HG03469 (cell line): ENCODE data around the gene COL12A1.

ENCODE experiments used
- ATAC-seq: cut with Tn5 transposase; IDR thresholded peaks from one replicate; pipeline ENCODE4 v1.9.1; 2021; ENCODE audit warnings: mild to moderate bottlenecking, moderate library complexity, moderate number of reproducible peaks; ENCODE audit not compliant: unreplicated experiment

The COL12A1 gene

DNA sequence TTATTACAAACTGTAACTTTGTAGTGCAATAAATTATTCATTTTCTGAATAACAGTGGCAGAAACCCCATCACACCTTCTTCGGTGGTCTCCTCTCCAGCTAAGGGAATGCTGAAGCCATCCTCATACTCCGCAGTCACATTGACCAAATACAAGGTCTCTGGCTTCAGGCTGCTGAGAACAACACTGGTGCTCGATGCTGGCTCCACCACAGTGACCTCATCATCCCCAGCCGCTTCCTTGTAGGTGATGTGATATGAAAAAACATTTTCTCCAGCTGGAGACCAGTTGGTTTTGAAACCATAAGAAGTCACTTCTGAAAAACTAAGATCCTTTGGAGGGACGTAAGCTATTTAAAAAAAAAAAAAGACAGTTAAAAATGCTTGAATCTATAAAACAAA, 25.0 kb downstream of the COL12A1 start:
- no peak for ATAC-seq

DNA sequence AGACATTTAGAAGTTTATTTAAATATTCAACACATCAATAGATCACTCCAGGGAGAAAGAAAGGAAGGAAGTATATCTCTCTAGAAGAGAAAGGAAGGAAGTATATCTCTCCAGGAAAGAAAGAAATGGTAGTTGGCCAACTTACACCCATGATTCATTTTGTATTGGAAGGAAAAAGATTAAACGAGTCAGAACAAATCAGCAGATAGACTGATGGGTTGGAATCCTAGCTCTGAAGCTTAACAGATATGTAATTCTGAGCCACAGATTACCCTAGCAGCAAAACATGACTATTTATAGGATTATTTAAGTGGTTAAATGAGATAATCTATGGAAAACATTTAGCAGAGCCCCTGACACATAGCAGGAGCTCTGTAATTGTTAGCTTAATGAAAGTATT, 27.1 kb downstream of the COL12A1 start:
- no peak for ATAC-seq

DNA sequence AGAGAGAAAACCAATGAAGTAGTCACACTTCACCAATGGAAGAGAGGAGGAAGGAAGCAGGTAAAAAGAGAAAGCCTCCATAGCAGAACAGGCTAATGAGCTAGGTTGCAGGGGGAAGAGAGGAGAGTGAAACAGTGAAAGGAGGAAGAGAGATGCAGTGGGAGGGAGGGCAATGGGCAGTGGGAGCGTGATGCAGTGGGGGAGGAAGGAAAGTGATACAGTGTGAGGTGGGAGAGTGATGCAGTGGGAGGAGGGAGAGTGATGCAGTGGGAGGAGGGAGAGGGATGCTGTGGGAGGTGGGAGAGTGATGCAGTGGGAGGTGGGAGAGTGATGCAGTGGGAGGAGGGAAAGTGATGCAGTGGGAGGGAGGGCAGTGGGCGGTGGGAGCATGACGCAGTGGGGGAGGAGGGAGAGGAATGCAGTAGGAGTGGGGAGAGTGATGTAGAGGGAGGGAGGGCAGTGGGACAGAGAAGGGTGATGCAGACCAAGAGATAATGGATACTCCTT, 29.7 kb downstream of the COL12A1 start:
- ATAC-seq: no peak

GRCh38 chr6:75171986-75172385, 33.9 kb downstream of the COL12A1 start:
- ATAC-seq: no peak

- ATAC-seq: no peak
Observed at GRCh38 chr6:75171567-75171966, 34.3 kb downstream of the COL12A1 start.

DNA sequence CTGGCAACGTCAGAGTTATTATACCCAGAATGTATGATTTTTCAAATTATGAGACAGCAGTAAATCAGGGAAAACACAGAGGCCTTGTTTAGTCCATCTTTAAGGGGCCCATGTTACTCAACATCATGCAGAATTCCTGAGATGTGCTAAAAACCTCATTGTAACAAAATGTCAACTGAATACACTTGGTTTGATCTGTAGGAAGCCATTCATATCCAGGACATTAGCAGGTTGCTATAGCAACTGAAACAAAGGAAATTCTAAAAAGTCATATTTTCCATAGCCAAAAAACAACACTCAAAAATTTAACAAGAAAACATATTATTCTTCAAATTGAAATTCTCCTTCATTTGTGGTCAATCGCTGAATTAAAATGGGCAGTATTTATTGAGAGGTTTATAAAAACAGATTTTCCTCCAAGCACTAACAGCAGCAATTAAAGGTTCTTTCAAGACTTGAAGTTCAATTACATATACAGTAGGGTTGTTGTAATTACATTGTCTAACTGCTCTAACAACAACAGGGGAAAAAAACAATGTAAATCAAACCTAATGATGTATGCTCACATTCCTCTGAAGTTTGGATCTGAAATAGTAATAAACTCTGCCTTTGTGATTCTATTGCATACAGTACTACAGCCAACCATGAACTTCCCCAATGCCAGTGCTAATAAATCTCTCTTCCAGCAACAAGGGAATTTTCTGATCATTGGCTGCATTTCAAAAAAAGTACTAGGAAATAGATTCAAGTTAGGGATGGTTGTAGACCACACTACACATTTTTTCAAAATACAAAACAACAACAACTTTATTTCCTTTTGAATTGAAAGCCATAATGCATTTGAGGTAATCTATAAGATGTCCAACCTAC, 34.9 kb downstream of the COL12A1 start:
- no peak for ATAC-seq

DNA sequence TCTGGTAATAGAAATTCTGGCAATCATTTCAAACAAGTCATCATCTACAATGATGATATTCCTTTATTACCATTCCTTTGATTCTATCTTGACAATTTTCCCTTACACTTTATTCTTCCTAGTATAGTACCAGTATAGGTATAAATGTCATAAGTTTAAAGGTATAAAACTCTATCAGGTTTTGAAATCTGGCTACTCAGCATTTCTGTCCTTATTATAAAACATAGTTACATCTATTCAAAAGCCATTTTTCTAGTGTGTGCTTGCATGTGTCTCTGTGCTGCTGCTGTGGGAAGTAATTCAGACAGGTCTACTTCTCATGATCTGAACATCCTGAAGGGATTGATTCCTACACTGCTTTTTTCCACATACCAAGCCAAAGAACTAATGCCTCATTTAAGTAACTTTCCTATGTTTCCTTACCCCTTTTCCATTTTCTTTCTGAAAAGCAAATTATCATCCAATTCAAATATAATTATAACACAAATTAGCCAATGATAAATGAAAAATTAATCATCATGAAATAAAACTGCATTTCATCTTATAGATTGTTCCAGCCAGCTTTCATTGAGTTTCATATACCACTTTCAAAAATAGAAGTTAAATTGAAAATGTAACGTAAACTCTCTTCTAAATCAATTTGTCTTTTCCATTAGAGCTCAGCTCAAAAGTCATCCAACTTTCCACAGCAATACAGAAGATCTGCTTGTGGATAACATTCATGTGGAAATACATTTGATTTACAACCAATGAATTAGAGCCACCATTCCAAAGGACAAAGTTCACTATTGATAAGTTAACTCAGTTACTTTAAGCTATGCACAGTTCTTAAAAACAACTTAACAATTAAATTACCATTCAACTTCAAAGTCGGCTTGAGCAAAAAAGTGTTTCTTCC, 35.9 kb downstream of the COL12A1 start:
- no peak for ATAC-seq

DNA sequence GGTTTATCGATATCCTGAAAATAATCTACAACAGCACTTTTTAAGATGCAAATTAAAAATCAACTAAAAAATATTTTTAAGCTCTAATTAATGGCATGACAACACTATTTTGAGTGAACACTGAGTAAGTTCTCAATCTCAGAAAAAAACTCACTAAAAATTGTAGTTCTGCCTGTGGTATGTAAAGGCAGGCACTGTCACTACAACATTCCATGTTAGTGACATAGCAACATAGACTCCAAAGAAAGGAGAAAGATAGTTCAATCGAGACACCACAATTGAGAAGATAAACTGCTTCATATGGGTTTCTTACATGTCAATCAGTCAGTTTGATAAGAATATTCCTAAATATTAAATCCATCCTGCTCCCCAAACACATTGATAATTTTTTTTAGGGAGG, 38.0 kb downstream of the COL12A1 start:
- ATAC-seq: no peak

GRCh38 chr6:75167325-75167724, 38.5 kb downstream of the COL12A1 start:
- ATAC-seq: no peak

GRCh38 chr6:75166773-75167172, 39.1 kb downstream of the COL12A1 start:
- ATAC-seq: no peak

- no peak for ATAC-seq
Observed at GRCh38 chr6:75166236-75166635, 39.6 kb downstream of the COL12A1 start.

DNA sequence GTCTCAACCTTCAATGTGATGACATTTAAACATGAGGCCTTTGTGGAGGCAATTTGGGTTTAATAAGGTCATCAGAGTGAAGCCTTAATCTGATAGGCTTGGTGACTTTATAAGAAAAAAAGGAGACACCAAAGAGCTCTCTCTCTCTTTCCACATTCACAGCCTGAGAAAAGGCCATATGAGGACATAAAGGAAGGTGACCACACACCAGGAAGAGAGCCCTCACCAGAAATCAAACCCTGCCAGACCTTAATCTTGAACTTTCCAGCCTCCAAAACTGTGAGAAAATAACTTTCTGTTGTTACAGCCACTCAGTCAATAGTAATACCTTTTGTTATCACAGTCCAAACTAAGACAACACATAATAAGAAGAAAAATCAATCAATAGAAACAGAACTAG, 47.7 kb downstream of the COL12A1 start:
- no peak for ATAC-seq

DNA sequence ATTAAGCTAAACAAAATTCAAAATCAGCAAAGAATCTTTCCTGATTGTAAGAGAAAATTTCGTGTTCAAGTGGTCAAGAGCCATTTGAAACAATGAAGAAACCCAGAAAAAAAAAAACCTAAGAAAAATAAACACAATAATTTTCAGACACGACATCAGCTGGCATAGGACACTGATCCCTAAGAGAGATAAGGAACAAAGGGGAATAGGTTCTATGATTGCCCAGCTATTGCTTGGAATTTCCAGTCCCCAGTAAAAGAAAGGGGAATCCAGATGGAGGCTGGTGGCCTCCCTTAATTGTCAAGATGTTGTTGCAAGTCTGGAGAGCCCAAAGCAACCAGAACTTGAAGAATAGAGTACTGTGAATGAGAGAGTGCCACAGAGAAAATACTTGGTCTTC, 48.5 kb downstream of the COL12A1 start:
- no peak for ATAC-seq

GRCh38 chr6:75156186-75156878, 49.5 kb downstream of the COL12A1 start:
- no peak for ATAC-seq

DNA sequence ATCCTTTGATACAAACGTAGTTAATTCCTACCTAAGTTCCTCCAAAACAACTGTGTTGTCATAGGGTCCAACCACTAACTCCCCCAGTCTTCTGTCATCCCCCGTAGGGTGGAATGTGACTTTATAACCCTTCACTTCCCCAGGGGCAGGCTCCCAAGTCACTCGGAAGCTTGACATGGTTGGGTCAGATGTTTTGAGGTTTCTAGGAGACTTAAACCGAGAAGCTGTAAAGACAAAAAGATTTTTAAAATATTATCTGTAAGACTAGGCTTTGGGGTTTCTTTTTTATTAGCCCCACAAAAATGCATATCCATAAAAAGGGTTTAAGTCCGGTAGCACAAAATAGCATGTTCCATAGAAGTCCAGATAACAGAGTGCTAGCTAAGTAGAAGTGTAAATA, 50.2 kb downstream of the COL12A1 start:
- no peak for ATAC-seq

- no peak for ATAC-seq
Observed at GRCh38 chr6:75154973-75155372, 50.9 kb downstream of the COL12A1 start.

GRCh38 chr6:75150685-75151412, 55.0 kb downstream of the COL12A1 start:
- ATAC-seq: no peak

- ATAC-seq: no peak
Observed at GRCh38 chr6:75149696-75150095, 56.2 kb downstream of the COL12A1 start.

GRCh38 chr6:75149240-75149639, 56.6 kb downstream of the COL12A1 start:
- no peak for ATAC-seq

- ATAC-seq: peak; percentile 97
Observed at GRCh38 chr6:75147512-75147911, 58.3 kb downstream of the COL12A1 start.
